ENCODE data around the gene FAM136A.
"Not testable (repeated sequence)": the region's sequence is repeated elsewhere in the genome, so short reads cannot be mapped to it uniquely, and the experiment has no call there.

Gene FAM136A

GRCh38 chr2:70302195-70302546, 304 bp upstream of the FAM136A start:
- DNase-seq = not testable (repeated sequence)

GRCh38 chr2:70300771-70301343, 1.0 kb downstream of the FAM136A start:
- no peak for DNase-seq

DNA sequence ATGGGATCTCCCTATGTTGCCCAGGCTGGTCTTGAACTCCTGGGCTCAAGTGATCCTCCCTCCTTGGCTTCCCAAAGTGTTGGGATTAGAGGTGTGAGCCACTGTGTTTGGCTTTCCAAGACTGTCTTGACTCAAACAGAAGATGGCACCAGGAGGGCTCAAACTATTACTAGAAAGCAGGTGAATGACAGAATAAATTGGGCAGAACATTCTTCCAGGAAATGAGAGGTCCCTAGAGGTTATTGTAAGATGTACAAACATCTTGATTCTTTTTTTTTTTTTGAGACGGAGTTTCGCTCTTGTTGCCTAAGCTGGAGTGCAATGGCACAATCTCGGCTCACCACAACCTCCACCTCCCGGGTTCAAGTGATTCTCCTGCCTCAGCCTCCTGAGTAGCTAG, 4.0 kb downstream of the FAM136A start:
- DNase-seq = not testable (repeated sequence)

DNA sequence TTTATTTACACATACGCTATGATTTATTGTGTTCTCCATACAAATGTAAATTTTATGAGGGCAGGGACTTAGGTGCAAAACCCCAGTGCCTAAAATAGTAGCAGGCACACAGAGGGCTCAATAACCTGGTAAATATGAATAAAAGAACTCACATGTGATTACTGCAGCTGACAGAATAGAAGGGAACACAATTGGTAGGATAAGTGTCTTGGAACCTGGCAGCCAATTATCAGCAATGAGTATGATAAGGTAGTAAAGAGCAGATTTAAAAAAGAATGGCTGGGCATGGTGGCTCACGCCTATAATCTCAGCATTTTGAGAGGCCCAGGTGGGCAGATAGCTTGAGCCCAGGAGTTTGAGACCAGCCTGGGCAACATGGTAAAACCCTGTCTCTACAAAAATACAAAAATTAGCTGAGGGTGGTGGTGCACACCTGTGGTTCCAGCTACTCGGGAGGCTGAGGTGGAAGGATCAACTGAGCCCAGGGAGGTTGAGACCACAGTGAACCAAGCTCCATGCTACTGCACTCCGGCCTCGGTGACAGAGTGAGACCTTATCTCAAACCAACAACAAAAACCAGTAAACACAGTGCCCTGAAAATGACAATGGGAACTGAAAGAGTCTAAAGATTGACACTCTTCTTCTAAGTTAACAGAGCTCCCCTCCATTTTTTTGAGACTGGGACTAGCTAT, 18.2 kb downstream of the FAM136A start:
- no peak for DNase-seq

DNA sequence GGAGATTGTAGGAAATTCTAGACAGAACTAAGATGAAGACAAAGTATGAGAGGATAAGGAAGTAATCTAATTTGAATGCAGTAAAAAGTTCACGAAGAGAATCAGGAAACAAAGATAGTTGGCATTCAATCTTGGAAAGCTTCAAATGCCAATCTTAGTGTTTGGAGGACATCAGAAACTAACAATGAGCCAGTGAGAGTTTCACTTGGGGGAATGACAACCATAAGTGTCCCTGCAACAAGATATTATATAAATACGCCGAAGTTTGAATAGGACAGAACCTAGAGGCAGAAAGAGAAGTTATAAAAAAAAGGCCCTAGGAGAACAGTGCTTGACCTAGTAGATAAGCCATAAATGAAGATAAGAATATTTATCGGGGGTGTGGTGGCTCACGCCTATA, 19.4 kb downstream of the FAM136A start:
- no peak for DNase-seq

DNA sequence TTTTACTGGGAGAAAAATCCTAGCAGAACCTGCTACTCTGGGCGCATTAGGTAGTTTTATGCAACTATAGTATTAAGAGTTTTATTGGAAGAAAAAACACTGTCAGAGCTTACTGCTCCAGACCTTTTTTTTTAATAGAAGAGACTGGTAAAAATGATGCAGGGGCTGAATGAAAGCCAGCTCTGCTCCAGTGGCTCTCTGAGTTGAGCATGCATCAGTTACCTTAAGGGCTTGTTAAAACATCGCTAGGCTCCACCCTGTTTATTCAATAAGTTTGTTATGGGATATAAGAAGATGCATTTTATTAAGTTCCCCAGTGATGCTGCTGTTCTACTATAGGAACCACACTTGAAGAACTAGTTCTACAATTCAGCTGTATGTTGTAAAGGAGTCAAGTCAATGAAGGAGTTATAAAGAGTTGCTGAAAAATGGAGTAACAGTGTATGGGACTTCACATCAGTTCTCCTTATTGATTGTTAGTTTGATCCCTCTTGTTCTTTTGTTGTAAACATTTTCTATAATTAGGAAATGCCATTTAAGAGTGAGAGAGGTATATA, 21.5 kb downstream of the FAM136A start:
- no peak for DNase-seq

GRCh38 chr2:70270323-70270722, 31.5 kb downstream of the FAM136A start:
- DNase-seq = no peak

DNA sequence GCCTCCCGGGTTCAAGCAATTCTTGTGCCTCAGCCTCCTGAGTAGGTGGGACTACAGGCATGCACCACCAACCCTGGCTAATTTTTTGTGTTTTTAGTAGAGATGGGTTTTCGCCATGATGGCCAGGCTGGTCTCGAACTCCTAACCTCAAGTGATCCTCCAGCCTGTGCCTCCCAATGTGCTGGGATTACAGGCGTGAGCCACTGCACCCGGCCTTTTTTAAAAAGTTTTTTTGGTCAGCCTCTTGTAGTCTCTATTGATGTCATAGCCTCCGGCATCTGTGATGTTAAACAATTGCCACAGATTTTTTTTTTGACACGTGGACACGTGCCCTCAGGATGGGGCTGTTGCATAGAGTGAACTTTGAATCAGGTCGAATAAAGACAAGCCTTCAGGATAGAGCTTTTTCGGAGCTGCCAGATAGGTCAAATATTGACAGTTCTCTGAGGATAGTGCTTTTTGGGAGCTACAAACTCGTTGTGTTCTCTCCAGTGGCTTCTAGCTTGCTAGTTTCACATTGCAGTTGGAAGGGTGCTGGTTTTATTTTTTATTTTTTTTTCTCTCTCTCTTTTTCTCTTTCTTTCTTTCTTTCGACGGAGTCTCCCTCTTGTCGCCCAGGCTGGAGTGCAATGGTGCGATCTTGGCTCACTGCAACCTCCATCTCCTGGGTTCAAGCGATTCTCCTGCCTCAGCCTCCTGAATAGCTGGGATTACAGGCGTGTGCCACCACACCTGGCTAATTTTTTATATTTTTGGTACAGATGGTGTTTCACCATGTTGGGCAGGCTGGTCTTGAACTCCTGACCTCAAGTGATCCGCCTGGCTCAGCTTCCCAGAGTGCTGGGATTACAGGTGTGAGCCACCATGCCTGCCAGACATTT, 32.2 kb downstream of the FAM136A start:
- DNase-seq = not testable (repeated sequence)

DNA sequence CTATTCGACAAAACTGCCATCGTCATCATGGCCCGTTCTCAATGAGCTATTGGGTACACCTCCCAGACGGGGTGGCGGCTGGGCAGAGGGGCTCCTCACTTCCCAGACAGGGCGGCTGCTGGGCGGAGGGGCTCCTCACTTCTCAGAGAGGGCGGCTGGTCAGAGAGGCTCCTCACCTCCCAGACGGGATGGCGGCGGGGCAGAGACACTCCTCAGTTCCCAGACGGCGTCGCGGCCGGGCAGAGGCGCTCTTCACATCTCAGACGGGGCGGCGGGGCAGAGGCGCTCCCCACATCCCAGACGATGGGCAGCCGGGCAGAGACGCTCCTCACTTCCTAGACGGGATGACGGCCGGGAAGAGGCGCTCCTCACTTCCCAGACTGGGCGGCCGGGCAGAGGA, 34.9 kb downstream of the FAM136A start:
- not testable (repeated sequence) for DNase-seq

DNA sequence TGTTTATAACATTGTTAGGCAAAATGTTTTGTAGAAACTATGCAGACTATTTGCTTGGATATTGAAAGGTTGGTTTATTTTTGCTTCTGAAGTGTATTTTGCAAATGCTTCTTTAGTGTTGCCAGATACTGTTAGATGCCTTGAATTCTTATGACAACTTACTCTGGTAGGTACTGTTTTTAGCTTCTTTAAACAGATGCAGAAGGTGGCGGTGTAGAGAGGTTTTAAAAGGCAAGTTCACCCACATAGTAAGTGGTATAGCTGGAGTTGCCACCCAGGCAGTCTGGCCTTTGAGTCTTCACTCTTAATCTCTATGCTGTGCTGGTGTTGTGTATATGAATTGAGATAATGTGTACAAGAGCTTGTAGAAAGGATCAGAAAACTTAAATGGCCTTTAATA, 40.4 kb downstream of the FAM136A start:
- DNase-seq = no peak

- no peak for DNase-seq
Observed at GRCh38 chr2:70258532-70258875, 43.4 kb downstream of the FAM136A start.

- no peak for DNase-seq
Observed at GRCh38 chr2:70255637-70256314, 46.1 kb downstream of the FAM136A start.

GRCh38 chr2:70250434-70250833, 51.4 kb downstream of the FAM136A start:
- no peak for DNase-seq

GRCh38 chr2:70248181-70248847, 53.6 kb downstream of the FAM136A start, which contains the start of gene TIA1:
Gene TIA1 (minus strand): TSS chr2:70248628. CDS start chr2:70248430, 198 bp downstream.
- DNase-seq = peak; percentile 99

DNA sequence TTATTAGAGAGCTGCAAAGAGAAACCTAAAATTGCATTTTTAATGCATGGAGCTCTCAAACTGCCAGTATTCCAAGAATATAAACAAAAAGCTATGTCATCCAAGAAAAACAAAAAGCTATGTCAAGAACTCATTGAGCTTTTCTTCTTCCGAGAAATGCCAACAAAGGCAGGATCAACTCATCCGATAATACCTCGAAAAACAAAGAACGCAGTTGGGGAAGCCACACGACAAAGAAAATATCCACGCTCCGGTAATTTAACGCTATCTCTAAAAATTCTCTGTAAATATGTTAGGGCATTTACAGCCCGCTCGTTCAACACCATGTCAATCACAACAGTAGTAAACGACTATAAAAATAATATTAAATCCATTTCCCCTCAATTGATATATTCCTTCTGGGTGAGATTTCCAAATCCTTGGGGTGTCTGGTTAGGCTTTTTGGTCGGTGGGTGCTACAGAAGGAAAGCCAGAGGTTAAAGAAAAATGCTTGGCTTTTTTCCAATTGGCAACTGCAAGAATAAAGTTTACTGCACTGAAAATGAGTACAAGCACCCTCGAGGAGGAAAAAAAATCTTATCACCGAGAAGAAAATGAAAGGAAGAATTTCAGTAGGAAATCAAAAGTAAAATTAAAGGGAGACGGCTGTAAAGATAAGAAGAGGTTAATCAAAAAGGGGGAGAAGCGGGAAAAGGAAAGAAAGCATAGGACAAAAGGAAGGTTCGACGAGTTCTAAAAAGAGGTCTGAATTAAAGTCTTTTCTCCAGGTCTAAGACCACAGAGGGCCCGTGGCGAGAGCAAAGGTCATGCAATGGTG, 54.3 kb downstream of the FAM136A start:
- DNase-seq = no peak
